Measurements from ENCODE around the gene ZFYVE28.
"Not testable (repeated sequence)": the region's sequence is repeated elsewhere in the genome, so short reads cannot be mapped to it uniquely, and the experiment has no call there.

ZFYVE28 gene

GRCh38 chr4:2241003-2241402, 177.4 kb downstream of the ZFYVE28 start:
- no peak for DNase-seq

- no peak for DNase-seq
These were observed 181.3 kb downstream of the ZFYVE28 start for GRCh38 chr4:2236944-2237666.

GRCh38 chr4:2231082-2231481, 187.4 kb downstream of the ZFYVE28 start:
- no peak for DNase-seq

- peak; percentile 65 for DNase-seq
These were observed 192.2 kb downstream of the ZFYVE28 start for GRCh38 chr4:2226261-2226660.

GRCh38 chr4:2222838-2223237, 195.6 kb downstream of the ZFYVE28 start:
- DNase-seq: no peak

- DNase-seq: not testable (repeated sequence)
These were observed 197.1 kb downstream of the ZFYVE28 start for GRCh38 chr4:2221378-2221777.

- DNase-seq: peak; percentile 58
These were observed 198.3 kb downstream of the ZFYVE28 start for GRCh38 chr4:2220016-2220630.

Data from NCI-H1105 treated with DMSO at 0.1 percent for 48 hours (cell line).